NCI-H69 (cell line): ENCODE data around the gene AQP12B.
"Not testable (repeated sequence)": the region's sequence is repeated elsewhere in the genome, so short reads cannot be mapped to it uniquely, and the experiment has no call there.

Source experiments
- DNase-seq: peaks from one replicate; lab custom pipeline; 2025; lab: John Stamatoyannopoulos, UW

AQP12B gene, protein sequence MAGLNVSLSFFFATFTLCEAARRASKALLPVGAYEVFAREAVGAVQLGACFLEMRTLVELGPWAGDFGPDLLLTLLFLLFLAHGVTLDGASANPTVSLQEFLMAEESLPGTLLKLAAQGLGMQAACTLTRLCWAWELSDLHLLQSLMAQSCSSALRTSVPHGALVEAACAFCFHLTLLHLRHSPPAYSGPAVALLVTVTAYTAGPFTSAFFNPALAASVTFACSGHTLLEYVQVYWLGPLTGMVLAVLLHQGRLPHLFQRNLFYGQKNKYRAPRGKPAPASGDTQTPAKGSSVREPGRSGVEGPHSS

DNA sequence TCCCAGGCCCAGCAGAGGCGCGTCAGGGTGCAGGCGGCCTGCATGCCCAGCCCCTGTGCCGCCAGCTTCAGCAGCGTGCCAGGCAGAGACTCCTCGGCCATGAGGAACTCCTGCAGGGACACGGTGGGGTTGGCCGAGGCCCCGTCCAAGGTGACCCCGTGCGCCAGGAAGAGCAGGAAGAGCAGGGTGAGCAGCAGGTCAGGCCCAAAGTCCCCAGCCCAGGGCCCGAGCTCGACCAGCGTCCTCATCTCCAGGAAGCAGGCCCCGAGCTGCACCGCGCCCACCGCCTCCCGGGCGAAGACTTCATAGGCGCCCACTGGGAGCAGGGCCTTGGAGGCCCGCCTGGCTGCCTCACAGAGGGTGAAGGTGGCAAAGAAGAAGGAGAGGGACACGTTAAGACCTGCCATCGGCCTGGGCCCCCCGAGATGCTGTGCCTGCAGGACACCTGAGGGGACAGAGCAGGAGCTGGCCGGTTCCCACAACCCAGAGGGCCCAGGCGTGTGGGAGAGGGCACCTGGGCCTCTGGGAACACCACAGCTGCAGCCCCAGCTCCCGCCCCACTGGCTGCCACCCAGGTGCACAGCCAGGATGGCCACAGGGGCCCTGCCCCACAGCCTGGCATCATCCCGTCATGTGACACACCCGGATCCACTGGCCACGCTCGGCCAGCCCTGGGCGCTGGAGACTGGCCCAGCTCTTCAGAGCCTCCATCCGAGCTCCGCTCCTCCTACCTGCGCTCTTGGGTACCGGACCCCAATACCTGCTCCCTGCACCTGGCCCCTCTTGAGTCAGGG is at the start of gene AQP12B:
AQP12B (minus strand) TSS at position 455 of the 794 bp plus-strand sequence; CDS start at position 407, 48 bp downstream.
- not testable (repeated sequence) for DNase-seq

DNA sequence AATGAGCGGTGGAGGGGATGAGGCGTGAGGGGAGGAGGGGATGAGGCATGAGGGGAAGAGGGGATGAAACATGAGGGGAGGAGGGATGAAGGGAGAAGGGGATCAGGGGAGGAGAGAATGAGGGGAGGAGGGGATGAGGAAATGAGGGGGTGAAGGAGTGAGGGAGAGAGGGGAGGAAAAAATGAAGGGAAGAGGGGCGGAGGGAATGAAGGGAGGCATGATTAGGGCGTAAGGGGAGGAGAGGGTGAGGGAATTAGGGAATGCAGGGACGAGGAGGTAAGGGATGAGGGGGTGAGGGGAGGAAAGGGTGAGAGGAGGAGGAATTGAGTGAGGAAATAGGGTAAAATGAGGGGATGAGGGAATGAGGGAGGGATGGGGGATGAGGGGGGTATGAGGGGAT is 49.5 kb upstream of the AQP12B start:
- DNase-seq, result no peak

DNA sequence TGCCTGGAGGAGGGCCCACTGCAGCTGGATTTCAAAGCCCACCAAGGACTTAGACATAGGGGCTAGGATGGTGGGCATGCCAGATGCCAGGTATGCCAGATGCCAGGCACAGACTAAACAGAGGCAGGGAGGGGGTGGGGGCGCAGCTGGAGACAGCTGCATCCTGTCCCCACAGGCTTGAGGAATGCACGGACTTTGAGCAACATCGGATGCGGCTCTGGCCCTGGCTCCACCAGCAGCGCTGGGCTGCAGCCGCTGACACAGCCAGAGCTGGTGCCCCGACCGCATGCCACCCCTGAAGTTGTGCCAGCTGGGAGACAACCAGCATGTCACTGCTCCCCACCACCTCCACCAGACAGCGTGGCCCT is 48.5 kb upstream of the AQP12B start:
- DNase-seq, result no peak

DNA sequence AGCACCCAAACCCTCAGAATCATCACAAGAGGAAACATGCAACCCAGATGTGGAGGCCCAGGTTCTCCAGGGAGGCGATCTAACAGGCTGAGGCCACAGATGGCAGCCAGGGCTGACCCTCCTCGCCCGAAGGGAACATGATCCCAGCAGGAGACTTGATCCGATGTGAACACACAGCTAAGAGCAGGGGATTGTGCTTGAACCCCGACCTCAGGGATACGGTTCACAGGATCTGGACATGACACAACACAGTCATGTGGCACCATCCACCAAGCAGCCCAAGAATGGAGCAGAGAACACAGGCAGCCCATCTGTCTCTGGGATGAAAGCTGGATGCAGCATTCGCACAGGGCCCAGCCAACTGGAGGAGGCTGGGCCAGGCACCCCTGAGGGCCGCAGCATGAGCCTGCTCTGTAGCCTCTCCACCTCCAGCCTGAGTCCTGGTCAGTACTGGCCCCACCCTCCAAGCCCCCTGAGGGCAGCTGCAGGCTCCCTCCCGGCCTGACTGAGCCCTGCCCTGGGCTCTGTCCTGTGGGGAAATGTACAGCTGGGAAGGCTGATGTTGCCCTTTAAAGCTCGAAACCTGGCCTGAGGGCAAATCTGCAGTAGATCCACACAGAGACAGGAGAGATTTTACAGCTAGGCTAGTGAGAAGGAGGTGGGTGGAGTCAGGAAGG is 48.0 kb upstream of the AQP12B start:
- DNase-seq, result no peak

DNA sequence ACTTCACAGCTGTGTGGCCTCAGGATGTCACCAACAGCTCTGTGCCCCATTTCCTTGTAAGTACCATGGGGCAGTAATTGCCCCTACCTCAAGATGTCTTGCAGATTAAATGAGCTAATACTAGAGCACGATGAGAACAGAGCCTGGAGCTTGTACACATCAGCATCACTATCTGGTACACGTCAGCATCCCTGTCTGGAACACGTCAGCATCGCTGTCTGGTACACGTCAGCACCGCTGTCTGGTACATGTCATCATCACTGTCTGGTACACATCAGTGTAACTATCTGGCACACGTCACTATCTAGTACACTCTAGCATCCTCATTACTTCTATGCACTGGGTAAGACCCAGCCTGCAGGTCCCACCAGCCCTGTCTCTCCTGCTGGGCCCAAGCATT is 46.1 kb upstream of the AQP12B start:
- DNase-seq, result no peak

DNA sequence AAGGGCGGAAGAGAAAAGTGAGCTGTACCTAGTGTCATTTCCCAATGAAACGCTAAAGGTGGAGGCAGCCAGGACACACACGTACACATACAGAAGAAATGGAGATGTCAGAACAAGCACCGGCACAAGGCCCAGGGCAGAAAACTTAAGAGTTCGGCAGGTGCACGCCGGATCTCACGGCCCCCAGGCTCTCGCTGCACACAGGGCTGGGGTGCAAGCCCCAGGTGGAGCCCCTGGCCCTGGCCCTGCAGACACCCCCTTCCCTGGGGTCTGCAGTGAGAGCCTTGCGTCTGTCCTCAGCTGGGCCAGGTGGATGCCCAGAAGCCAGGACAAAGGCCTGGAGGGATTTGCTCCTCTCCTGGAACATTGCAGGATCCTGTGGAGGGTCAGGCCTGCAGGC is 45.7 kb upstream of the AQP12B start:
- no peak for DNase-seq

DNA sequence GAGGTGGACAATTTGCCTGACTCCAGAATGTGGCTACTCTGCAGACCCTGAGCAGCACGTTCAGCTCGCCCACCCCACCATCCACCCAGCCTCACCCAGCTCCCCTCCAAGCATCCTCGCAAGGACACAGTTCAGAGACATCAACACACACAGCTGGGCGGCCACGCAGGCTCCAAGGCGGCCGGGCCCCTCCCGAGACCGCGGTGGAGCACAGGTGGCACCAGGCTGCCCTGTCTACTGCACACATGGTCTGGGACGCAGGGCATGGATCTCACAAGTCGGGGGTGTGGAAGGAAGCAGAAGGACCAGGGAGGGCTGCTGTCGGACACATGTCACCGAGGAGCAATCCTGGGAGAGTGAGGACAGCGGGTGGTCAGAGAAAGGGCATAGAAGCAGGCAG is 45.2 kb upstream of the AQP12B start:
- no peak for DNase-seq

DNA sequence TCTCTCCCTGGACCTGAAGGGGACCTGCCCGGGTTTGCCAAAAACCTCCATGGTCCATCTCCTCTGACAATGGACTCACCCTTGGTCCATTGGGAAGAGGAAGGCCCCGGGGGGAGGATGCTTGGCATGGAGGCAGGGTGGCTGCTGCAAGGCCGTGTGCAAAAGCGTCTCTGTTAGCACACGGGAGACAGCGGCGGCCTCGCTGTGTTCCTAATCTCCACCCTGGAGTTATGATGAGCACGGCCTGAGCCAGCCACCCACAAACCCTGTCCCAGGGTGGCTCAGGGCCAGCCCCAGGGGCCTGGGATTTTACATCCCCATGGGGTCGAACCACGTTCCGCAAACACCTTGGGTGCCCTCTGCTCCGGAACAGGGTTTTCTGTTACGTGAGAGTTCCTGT is 44.8 kb upstream of the AQP12B start:
- DNase-seq, result no peak

DNA sequence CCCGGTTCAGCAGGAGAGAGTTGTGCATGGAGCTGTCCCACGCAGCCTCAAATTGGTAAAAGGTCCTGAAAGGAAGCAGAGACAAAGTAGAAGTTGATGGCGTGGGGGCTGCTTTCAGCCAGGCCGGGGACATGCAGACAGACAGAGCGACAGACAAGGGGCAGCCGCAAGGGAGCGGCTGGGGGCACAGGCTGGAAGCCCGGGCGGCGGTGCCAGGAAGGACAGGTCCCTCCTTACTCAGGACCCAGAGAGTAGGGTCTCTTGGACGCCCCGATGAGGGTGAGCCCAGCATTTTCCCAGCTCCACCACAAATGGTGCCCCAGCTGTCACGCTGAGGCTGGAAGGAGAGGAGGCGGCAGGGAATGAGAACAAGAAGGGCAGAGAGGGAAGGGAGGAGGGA is 44.2 kb upstream of the AQP12B start:
- no peak for DNase-seq

DNA sequence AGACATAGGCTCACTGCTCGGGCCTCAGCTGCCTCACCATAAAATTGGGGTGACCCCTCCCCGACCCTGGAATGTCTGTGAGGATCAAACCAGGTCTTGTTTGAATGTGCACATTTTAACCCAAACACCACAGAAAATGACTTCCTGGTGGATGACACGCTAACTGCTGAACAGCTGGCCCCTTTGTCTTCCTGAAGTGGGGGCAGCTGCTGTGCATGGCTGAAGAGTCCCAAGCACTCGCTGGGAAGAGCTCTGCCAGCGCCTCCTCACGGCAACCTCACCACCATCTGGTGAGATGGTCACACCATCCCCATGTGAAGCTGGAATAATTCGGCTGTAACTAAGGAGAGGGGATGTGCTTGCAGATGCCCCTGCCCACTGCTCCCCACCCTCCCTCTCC is 43.0 kb upstream of the AQP12B start:
- peak; percentile 44 for DNase-seq

DNA sequence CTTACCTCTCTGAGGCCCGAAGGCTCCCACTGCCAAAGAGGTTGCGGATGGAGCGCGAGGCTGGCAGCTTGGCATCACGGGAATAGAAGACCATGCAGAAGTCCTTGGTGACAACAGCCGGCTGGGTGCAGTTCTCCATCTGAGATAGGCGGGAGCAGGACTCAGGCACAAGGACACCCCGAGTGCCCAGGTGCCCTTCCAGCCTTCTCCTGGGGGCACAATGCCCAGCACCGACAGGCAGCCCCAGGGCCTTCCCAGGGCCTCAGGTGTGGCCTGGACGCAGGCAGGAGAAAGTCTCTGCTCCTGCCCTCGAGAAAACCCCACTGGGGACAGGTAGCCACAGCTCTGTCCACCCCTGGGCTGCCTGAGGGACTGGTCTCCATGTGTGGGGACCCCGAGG is 42.6 kb upstream of the AQP12B start:
- no peak for DNase-seq

DNA sequence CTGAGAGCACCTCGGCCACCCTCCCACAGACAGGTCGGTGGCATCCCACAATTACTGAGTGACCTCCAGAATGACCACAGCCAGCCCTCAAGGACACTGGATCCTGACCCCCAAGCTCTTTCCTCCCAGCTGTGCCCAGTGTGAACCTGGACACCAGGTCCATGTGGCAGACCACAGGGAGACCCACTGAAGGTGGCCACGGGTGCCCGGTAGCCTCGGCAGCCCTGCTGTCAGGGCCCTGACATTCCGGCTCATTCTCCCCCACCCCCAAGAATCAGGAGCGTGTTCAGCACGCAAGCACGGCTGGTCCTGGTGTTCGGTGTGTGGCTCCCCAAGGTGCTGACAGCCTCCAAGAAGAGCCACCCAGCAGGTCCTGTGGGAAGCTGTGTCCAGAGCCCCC is 41.7 kb upstream of the AQP12B start:
- DNase-seq, result no peak

DNA sequence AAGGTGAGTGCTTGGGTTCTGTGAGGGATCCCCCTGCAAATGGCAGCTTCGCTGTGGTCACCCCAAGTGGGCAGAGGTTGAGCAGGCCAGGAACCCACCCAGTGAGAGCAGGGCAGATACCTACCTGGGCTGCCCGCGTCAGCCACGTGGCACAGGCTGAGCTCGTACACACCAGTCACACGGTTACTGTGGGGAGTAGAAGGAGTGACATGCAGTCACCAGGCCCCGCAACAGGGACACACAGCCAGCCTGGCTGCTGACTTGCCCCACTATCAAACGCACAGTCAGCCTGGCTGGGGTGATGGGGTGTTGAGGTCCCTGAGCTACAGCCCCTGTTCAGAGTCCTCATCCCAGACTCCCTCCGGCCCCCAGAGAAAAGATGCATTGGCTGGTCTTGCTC is 41.2 kb upstream of the AQP12B start:
- DNase-seq, result no peak

DNA sequence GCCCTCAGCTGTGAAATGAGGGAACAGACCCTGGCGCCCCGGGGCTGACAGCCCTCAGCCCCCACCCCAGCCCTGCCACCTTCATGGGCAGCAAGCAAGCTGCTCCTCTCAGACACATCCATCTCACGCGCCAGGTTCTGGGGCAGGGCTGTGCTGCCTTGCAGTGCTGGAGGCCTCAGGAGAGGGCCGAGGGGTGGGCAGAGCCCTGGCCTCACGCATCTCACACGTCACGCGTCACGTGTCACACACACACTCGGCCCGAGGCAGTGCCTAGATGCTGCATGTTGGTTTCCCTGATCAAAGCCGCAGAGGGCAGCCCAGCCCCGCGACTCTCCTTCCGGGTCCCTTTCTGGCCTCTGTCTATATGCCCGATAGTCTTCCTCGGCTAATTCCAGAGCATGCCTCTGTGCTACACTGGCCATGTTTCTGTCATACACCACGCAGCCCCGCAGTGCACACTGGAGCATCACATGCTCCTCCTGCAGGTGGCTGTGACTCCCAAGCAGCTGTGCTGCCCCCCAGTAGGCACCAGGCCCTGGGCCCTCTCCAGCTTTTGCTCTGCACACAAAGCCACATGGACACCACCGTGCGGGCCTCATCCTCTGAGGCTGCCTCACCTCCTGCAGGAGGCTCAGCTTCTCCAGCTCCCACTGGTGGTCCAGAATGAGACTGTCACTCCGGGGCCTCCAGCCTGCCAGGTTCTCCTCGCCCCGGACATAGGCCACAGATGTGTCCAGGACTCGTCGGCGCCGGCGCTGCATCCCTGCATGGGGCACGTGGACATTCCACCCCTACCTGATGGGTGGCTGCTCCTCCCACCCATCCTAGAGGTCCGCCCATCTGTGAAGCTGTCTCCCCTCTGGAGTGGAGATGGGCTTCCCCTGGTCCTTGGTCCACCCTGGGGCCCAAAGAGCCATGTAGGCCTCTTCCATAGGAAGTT is 40.4 kb upstream of the AQP12B start:
- DNase-seq, result no peak

DNA sequence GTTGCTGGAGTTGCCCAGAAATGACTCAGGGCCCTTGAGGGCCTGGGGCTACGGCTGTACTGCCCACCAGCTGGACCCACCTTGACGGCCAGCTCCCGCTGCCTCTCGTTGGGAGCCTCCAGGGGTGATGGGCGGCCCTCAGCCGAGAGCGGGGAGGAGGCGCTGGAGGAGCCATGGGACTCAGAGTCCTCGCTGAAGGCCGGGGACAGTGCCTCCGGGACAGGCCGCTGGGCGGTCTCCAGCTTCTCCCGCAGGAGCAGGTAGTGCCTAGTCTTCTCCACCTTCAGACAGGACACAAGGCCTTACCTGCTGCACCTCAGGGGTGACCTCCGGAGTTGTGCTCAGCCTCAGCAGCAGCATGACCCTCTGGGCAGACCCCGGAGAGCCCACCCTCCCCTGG is 39.7 kb upstream of the AQP12B start:
- no peak for DNase-seq

DNA sequence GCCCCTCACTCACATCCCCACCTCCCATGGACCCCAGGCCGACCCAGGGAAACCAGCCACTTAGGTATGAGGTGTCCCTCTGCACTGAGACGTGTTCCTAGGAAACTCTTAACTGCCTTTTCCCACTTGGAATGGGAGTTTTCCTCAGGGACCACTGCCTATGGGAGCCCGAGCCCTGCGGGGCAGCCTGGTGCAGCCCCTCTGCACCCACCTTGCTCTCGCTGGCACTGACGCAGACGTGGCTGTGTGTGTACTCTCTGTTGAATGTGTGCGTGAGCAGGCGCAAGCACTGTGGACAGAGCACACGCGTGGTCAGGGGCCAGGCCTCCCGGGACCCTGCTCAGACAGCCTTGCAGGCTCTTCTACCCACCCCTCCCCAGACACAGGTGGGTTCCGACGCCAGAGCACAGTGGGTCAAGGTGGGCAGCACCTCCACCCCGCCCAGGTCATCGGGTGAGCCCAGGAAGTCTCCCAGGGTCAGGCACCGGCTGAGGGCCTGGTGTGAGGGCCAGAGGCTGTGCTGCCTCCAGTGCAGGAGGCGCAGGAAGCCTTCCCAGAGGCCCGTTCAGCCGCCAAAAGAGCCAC is 39.0 kb upstream of the AQP12B start:
- DNase-seq, result no peak

DNA sequence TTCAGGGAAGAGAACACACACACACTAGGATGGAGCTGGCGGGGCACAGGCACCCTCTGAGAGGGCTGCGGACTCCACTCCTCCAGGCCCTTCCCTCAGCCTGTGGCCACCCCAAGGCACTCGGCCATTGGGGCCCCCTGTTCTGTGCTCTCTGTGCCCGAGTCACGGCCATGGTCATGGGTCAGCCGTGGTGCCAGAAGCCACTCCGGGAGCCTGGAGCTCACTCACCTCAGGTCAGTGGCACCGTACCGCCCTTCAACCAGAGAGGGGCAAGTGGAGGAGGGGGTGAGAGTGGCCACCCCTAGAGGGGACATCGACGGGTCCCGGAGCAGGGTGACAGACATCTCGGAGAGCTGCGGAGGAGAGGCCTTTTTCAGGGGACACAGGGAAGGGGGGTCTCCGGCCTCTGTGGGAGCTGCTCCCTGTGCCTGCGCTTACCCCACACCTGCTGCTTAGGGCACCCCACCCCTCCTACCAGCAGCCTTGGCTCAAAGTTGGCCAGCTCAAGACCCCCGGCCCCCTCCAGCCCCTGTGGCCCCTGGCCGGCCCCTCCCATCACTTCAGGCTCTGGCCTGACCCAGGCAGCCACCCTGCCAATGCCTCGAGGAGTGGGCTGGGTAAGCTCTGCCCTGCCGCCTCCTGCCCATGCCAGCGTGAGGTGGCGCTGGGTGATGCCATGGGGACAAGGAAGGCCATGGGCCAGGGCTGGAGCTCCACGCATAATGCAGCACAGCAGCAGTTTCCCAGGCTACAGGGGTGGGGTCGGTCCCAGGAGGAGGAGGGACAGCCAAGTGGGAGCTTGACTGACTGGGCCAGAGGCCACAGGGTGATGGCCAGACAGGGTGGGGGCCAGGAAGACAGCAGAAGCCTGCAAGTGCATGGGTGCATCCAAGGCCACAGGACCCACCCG is 38.3 kb upstream of the AQP12B start:
- no peak for DNase-seq

DNA sequence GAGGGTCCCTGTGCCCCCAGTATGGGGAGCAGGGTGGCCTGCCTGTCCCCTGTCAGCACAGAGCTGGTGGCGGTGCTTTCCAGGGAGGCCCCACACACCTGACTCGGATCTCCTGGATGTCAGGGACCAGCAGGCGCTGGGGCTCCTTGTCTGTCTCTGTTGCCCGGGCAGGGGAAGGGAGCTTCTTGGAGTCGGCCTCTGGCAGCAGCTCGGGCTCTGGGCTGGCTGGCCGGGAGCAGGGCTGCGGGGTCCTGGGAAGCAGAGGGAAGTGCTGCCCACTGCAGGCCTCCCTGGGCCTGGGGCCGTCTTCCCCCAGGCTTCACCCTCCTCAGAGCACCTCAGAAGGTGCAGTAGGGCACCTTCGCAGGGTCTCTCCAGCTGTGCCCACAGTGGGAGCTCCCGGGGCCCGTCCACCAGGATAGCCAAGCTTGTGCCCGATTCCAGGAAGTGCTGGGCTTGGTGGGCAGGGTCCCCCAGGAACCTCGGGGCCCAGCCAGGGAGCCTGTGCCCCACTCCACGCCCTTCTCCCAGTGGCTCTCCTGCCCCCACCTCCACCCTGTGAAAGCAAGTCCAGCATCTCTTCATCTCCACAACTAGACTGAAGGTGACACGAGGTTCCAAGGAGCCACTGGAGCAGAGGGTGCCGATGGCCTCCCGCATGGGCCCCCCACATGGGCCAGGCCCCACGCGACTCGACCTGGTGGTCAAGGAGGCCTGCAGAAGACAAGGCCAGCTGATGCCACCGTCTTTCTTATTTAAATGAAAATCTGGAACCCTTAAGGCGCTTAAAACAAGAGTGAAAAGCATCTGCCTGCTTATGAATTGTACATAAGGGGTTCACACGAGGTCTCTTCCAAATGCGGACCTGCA is 37.2 kb upstream of the AQP12B start:
- DNase-seq, result no peak

DNA sequence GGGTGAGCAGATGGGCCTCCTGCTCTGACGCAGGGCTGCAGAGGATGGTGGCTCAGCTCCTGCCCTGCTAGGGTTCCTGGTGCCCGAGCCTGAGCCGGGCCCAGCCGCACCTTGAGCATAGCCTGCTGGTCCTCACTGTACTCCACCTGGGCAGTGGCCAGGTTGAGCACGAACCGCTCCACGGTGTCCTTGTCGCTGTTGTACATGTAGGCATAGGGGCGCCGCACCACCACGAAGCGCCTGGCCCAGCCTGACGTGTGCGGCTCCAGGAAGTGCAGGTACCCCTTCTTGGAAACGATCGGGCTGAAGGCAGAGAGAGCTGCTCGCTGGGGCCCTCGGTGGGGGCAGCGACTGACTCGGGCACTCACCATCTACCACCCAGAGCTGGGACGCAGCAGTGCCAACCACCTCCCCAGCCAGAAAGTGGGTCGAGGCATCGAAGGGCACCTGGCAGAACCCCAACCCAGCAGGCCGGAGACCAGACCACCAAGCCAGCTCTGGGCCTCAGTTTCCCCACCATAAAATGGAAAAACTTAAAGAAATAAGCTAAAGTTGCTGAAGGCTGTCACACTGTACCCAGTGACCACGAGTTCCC is 36.3 kb upstream of the AQP12B start:
- no peak for DNase-seq
